HG03460 (cell line): ENCODE data around the gene MYH11.
"Not testable (repeated sequence)": the region's sequence is repeated elsewhere in the genome, so short reads cannot be mapped to it uniquely, and the experiment has no call there.

ENCODE experiments used
- ATAC-seq: cut with Tn5 transposase; IDR thresholded peaks from one replicate; pipeline ENCODE4 v1.9.1; 2021; ENCODE audit not compliant: unreplicated experiment

The MYH11 gene

GRCh38 chr16:15846510-15846909 lies 10.3 kb downstream of the MYH11 start:
- ATAC-seq = no peak

- no peak for ATAC-seq
These were observed 13.1 kb downstream of the MYH11 start for GRCh38 chr16:15843635-15844279.

- ATAC-seq = not testable (repeated sequence)
These were observed 17.6 kb downstream of the MYH11 start for GRCh38 chr16:15839204-15839603.

GRCh38 chr16:15837761-15838160 lies 19.1 kb downstream of the MYH11 start:
- no peak for ATAC-seq

GRCh38 chr16:15836965-15837611 lies 19.7 kb downstream of the MYH11 start:
- no peak for ATAC-seq

- ATAC-seq = no peak
These were observed 20.8 kb downstream of the MYH11 start for GRCh38 chr16:15836074-15836473.

GRCh38 chr16:15835136-15835878 lies 21.5 kb downstream of the MYH11 start:
- ATAC-seq = no peak

- ATAC-seq = no peak
These were observed 22.3 kb downstream of the MYH11 start for GRCh38 chr16:15834502-15834901.

GRCh38 chr16:15833541-15833940 lies 23.3 kb downstream of the MYH11 start:
- ATAC-seq = no peak

- ATAC-seq = no peak
These were observed 24.6 kb downstream of the MYH11 start for GRCh38 chr16:15832241-15832640.

GRCh38 chr16:15830832-15831451 lies 25.9 kb downstream of the MYH11 start:
- no peak for ATAC-seq

GRCh38 chr16:15829460-15829859 lies 27.4 kb downstream of the MYH11 start:
- no peak for ATAC-seq

GRCh38 chr16:15827709-15828343 lies 29.0 kb downstream of the MYH11 start:
- ATAC-seq = no peak

- ATAC-seq = no peak
These were observed 29.5 kb downstream of the MYH11 start for GRCh38 chr16:15827299-15827698.

GRCh38 chr16:15825750-15826305 lies 31.0 kb downstream of the MYH11 start:
- ATAC-seq = no peak

- ATAC-seq = no peak
These were observed 33.9 kb downstream of the MYH11 start for GRCh38 chr16:15822957-15823356.

- no peak for ATAC-seq
These were observed 36.0 kb downstream of the MYH11 start for GRCh38 chr16:15820837-15821236.

- ATAC-seq = no peak
These were observed 37.8 kb downstream of the MYH11 start for GRCh38 chr16:15819046-15819445.

- ATAC-seq = no peak
These were observed 39.4 kb downstream of the MYH11 start for GRCh38 chr16:15817446-15817845.

- ATAC-seq = no peak
These were observed 40.6 kb downstream of the MYH11 start for GRCh38 chr16:15816228-15816627.

GRCh38 chr16:15812401-15812750 lies 44.5 kb downstream of the MYH11 start:
- not testable (repeated sequence) for ATAC-seq
